H54 (cell line): Measurements from ENCODE around the gene RPP40.

Experiments
- DNase-seq: peaks from one replicate; pipeline ENCODE4 v3.0.0; 2011; ENCODE audit warnings: low spot score, mixed read lengths; ENCODE audit not compliant: insufficient read length
- FAIRE-seq: peaks from 3 replicates; lab custom pipeline; 2011; peaks lifted over from hg19 to GRCh38; lab: Jason Lieb, UNC
- POLR2A ChIP-seq: IDR thresholded peaks from 2 replicates; pipeline ENCODE4 v1.6.1; 2011; ENCODE audit warnings: low read depth, mild to moderate bottlenecking, low read length

Gene RPP40

DNA sequence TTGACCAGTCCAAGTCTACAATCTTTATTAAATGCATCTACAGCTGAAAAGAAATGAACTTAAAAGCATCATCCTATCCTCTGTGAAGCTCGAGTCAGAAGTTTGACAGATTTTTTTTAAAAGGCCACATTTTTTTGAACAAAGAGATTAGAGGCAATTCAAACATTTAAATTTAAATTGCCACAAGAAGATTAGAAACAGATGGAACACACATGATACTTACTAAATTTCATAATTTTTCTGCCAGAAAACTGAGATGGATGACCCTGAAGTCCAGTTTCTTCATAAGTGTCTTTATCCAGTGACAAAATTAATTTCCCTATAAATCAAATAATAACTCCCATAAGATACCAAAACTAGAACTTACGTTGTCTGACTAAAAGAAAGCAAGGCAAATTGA lies 4.3 kb downstream of the RPP40 start:
- FAIRE-seq (no peak), DNase-seq (no peak)
- TF ChIP-seq POLR2A: no peak

DNA sequence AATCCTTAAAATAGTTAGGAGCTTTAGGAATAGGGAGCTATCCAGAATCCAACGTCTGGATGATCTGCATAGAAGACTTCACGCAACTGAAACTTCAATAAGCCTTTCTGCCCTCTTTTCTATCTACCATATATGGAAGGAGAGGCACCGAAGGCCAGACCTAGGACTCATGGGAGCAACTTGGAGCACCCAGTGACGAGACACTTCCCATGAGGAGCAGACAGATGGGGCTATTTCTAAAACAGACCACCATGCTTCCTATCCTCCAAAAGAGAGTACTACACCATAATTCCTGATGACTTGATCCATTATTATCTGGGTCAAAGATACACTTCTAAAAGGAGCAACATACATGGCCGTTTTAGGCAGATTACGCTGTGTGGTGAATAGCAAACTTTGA lies 6.0 kb downstream of the RPP40 start:
- TF ChIP-seq POLR2A: no peak
- DNase-seq (no peak), FAIRE-seq (no peak)

DNA sequence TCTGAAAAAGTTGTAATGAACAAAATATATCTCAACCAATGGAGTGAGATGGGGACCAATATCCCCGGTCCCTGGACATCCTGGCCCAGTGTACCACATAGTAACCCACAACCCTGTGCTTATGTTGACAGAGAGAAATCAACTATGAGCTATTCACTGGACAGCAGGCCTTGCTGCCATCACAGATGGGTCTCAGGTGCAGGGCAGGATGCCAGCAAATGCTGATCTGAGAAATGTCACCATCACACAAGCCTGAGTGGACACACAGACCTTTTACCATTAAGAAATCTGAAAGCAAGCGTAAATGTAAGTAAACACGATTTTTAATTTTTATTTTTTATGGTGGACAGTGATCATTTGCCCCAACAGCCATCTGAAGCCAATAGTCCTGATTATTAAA lies 9.1 kb downstream of the RPP40 start:
- TF ChIP-seq POLR2A: no peak
- FAIRE-seq: no peak
- DNase-seq: no peak

DNA sequence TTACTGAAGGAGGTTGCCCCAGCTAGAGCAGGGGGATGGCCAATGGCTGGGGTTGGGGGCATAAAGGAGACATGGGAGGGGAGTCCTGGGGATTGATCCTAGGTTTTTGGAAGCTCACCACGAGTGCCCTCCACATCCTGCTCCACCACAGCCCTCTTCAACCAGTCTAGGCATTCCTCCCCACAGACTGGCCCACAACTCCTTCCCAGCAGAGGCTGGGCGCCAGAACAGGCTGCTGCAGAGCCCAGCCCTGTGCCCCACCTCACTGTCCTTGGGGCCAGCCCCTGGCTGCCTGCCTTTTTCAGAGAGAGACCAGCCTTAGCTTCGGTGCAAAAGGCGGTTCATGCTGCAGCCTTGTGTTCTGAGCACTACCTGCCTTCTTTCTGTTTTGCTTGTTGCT lies 16.4 kb downstream of the RPP40 start:
- no peak for TF ChIP-seq POLR2A
- FAIRE-seq: no peak
- no peak for DNase-seq

DNA sequence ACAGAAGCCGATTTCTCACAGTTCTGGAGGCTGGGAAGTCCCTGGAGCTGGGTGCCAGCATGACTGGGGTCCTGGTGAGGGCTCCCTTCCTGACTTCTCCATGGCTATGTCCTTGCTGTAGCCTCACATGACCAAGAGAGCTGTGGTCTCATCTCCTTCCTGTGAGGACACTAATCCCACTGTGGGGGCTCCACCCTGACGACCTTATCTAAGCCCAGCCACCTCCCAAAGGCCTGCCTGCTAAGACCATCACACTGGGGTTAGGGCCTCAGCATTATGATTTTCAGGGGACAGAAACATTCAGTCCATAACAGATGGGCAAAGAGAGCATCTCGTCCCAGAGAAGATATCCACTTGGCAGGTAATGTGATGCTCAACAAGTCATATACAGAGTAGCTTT lies 16.8 kb downstream of the RPP40 start:
- DNase-seq (no peak), FAIRE-seq (no peak)
- TF ChIP-seq POLR2A: no peak

DNA sequence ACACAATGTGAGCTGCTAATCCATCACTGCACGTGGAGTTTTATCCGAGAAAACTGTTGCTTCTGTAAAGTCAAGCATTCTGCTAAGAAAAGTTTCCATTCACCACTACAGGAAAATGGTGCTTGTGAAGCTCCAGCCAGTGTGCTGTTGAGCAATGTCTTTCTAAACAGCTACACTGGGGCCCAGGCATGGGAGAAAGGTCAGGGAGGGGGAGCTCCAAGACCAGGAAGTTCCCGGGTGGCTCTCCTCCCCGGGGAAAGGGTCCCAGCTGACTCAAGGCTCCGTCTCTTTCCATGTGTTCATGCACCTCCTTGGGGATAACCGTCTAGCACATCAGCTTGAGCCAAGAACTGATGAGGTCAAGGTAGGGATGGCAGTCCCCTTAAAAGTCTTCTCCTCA lies 20.5 kb downstream of the RPP40 start:
- DNase-seq (no peak), FAIRE-seq (no peak)
- TF ChIP-seq POLR2A: no peak

DNA sequence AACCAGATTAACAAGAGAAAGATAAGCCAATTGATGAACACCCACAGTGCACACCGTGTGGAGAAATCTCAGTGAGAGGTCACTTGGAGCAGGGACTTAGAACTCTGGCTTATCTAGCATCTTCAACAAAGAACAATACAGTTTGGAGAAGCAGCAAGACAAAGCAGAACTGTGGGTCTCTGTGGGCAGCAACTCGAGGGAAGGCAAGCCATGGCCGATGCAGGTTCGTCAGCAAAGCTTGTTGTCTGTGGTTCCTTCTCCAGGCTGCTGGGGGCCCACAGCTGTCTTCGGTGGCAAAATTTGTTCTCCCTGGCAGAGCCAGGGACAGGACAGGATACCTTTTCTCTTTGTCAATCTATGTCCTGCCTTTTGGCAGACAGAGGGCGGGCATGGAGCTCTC lies 22.1 kb downstream of the RPP40 start:
- no peak for FAIRE-seq
- no peak for TF ChIP-seq POLR2A
- DNase-seq: no peak

DNA sequence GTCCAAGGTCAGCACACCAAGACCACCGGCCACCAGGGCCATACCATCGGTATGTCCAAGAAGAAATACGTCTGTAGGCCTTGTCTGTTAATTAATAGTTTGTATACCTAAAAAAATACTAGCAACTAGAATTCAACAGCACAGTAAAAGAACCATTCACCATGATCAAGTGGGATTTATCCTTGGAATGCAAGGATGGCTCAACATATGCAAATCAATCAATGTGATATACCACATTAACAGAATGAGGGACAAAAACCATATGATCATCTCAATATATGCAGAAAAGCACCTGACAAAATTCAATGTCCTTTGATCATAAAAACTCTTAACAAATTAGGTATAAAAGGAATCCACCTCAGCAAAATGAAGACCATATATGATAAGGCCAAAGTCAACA lies 24.4 kb downstream of the RPP40 start:
- DNase-seq (no peak), FAIRE-seq (no peak)
- TF ChIP-seq POLR2A: no peak

DNA sequence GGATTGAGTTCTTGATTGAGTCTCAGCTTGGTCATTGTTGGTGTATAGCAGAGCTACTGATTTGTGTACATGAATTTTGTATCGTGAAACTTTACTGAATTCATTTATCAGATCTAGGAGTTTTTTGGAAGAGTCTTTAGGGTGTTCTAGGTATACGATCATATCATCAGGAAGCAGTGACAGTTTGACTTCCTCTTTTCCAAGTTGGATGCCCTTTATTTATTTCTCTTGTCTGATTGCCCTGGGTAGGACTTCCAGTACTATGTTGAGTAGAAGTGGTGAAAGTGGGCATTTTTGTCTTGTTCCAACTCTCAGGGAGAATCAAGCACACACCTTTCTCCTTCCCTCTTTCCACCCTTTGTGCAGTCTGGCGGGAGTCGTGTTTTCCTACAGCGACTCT lies 26.4 kb downstream of the RPP40 start:
- no peak for TF ChIP-seq POLR2A
- FAIRE-seq (no peak), DNase-seq (no peak)

DNA sequence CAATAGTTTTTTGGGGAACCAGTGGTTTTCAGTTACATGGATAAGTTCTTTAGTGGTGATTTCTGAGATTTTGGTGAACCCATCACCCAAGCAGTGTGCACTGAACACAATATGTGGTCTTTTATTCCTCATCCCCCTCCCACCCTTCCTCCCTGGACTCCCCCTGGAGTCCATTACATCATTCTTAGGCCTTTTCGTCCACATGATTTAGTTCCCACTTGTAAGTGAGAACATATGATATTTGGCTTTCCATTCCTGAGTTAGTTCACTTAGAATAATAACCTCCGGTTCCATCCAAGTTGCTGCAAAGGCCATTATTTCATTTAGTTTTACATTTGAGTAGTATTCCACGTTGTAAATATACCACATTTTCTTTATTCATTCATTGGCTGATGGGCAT lies 28.3 kb downstream of the RPP40 start:
- no peak for TF ChIP-seq POLR2A
- FAIRE-seq: no peak
- DNase-seq: no peak

DNA sequence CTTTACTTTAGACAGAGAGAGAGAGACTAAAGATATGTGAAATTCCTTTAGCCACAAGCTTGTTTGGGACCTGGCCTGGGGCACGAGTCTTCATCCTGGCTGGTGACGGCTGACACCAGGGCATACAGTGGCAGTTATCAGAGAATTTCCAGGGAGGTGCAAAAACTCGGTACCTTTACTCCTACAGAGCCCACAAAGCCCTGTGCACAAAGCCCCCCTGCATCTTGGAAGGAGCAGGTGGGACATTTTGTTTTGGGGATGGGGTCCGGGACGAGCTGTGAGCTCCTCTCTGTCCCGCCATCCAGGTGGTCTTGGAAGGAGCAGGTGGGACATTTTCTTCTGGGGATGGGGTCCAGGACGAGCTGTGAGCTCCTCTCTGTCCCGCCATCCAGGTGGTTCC lies 28.9 kb downstream of the RPP40 start:
- no peak for TF ChIP-seq POLR2A
- FAIRE-seq: no peak
- no peak for DNase-seq

DNA sequence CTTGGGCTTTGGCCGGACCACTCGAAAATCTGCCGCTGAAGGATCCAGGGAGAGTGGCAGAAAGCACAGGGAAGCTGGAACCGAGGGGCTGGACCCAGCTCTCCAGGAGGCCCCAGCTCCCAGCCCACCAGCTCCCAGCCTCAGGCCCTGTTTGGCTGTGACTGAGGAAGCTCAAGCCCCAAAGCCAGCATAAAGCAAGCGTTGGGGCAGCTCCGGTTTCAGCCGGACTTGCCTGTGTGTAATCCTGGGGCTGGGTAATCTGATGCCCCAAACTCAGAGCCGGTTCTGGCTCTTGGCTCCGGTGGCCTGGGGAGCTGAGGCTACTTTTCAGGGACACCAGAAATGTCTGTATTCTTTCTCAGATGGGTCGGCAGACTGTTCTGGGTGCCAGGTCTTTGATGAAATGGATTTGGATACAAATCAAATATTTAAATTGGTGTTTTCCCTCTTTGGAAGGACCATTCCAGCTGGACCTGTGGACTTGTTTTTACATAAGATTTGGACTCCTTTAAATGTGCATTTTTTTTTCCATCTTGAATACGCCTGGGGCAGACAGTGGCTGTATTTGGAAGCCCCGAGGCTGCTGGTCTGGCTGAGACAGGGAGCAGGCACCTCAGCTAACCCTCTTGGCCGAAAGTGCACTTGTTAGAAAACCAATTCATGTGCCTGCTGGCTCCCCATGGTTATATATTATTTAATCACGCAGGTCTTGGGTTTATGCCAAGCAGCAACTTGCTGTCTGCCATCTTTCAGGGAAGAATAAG lies 29.7 kb downstream of the RPP40 start:
- DNase-seq: no peak
- no peak for TF ChIP-seq POLR2A
- FAIRE-seq: no peak

DNA sequence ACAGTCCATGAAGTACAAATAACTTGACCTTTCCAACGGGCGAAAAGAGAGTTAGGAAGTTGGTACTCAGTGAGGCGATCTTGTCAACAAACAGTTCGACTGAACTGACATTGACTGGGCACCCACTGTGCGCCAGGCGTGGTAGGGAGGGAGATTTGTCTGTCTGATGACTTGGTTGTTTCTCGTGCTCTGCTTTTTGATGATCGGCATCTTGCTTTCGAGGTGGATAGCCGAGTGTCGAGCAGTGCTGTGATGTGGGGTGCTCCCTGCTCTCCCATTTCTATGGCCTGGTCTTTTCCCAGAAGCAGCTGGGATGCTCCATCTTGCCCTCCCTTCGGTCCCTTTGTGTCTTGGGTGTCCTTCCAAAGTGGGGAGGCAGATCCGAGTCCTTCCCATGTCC lies 30.4 kb downstream of the RPP40 start:
- TF ChIP-seq POLR2A: no peak
- no peak for DNase-seq
- FAIRE-seq: no peak

DNA sequence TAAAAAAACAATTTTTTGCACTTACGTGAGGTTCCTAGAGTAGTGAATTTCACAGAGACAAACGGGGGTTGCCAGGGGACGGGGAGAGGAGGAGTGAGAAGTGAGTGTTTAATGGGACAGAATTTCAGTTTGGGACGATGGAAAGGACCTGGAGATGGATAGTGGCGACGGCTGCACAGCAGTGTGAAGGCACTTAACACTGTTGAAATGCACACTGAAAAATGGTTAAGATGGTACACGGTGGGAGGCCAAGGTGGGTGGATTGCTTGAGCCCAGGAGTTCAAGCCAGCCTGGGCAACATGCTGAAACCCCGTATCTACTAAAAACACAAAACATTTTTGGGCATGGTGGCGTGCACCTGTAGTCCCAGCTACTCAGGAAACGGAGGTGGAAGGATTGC lies 31.4 kb downstream of the RPP40 start:
- FAIRE-seq: no peak
- DNase-seq: no peak
- TF ChIP-seq POLR2A: no peak

DNA sequence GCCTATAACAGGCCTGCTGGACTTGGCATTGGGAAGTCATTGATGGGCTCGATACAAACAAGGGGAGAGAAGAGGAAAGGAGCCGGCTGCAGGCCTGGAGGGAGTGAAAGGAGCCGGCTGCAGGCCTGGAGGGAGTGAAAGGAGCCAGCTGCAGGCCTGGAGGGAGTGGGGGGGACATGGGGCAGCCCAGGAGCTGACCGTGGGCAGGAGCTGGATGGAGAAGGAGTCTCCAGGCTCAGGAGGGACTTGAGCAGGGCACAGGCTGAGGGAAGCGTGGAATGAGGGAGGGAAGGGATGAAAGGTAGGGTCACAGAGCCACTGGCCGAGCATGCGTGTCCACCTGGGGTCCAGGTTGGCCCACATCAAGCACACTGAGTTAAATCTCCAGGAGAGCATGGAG lies 32.0 kb downstream of the RPP40 start:
- TF ChIP-seq POLR2A: no peak

More for the DNA sequence above, 32.0 kb downstream of the RPP40 start:
- no peak for FAIRE-seq
- no peak for DNase-seq
